C4-2B (cell line): ENCODE data around the gene C11orf71.

ENCODE experiments used
- ZFX ChIP-seq: fragments of 450-650 bp; IDR thresholded peaks from 2 replicates; pipeline ENCODE4 v1.6.1; 2017
- TF ChIP-seq, protein P1 (sequence below): fragments of 450-650 bp; conservative IDR thresholded peaks from 2 replicates; pipeline ENCODE4 v1.5.1; 2017; ENCODE audit warnings: mild to moderate bottlenecking

DNA sequence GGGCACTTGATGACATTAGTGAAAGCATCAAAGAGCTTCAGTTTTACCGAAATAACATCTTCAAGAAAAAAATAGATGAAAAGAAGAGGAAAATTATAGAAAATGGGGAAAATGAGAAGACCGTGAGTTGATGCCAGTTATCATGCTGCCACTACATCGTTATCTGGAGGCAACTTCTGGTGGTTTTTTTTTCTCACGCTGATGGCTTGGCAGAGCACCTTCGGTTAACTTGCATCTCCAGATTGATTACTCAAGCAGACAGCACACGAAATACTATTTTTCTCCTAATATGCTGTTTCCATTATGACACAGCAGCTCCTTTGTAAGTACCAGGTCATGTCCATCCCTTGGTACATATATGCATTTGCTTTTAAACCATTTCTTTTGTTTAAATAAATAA is 49.5 kb upstream of the C11orf71 start:
- TF ChIP-seq, protein P1, sequence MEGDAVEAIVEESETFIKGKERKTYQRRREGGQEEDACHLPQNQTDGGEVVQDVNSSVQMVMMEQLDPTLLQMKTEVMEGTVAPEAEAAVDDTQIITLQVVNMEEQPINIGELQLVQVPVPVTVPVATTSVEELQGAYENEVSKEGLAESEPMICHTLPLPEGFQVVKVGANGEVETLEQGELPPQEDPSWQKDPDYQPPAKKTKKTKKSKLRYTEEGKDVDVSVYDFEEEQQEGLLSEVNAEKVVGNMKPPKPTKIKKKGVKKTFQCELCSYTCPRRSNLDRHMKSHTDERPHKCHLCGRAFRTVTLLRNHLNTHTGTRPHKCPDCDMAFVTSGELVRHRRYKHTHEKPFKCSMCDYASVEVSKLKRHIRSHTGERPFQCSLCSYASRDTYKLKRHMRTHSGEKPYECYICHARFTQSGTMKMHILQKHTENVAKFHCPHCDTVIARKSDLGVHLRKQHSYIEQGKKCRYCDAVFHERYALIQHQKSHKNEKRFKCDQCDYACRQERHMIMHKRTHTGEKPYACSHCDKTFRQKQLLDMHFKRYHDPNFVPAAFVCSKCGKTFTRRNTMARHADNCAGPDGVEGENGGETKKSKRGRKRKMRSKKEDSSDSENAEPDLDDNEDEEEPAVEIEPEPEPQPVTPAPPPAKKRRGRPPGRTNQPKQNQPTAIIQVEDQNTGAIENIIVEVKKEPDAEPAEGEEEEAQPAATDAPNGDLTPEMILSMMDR, result no peak
- no peak for TF ChIP-seq ZFX
